OCI-LY3 (cell line): Measurements from ENCODE around the gene CPSF7.

Experiments used
- EZH2phosphoT487 ChIP-seq: fragments of 200-600 bp; shearing (Covaris generic); IDR thresholded peaks from 2 replicates; pipeline ENCODE4 v1.6.1; 2018; ENCODE audit warnings: antibody characterized with exemption, mixed run types, low read depth
- TF ChIP-seq, protein P1 (sequence below): fragments of 200-600, 300-600 bp; sonication (generic); IDR thresholded peaks from 2 replicates; pipeline ENCODE4 v1.5.1; 2014; ENCODE audit warnings: antibody characterized with exemption, low read length, low read depth

DNA sequence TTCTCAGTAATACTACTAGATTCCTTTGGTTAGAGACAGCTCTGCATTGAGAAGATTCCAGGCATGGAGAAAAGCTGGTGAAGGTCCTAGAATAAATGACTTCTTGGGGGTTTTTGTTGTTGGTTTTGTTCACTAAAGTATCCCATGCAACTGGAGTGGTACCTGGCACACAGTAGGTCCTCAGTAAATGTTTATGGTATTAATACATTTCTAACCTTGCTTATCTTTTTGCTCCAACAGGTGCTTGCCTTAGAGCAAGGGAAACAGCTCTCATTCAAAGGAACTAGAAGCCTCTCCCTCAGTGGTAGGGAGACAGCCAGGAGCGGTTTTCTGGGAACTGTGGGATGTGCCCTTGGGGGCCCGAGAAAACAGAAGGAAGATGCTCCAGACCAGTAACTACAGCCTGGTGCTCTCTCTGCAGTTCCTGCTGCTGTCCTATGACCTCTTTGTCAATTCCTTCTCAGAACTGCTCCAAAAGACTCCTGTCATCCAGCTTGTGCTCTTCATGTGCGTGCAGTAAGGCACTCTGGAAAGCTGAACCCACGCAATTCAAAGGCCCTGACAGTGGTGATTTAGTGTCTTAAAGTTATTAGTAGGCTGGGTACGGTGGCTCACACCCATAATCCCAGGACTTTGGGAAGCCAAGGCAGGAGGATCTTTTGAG is 65.6 kb downstream of the CPSF7 start:
- TF ChIP-seq, protein P1, sequence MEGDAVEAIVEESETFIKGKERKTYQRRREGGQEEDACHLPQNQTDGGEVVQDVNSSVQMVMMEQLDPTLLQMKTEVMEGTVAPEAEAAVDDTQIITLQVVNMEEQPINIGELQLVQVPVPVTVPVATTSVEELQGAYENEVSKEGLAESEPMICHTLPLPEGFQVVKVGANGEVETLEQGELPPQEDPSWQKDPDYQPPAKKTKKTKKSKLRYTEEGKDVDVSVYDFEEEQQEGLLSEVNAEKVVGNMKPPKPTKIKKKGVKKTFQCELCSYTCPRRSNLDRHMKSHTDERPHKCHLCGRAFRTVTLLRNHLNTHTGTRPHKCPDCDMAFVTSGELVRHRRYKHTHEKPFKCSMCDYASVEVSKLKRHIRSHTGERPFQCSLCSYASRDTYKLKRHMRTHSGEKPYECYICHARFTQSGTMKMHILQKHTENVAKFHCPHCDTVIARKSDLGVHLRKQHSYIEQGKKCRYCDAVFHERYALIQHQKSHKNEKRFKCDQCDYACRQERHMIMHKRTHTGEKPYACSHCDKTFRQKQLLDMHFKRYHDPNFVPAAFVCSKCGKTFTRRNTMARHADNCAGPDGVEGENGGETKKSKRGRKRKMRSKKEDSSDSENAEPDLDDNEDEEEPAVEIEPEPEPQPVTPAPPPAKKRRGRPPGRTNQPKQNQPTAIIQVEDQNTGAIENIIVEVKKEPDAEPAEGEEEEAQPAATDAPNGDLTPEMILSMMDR = no peak
- TF ChIP-seq EZH2phosphoT487 = no peak
